Ovary (tissue), 9 donors: Measurements from ENCODE around the gene DMRTA2. TPM values are rescaled to one million over a fixed set of nuclear protein-coding genes. Genes with fewer than 3 reads are reported as not detected.

Experiments
- DNase-seq, 5 donors: peaks; one replicate each; pipeline ENCODE4 v3.0.0-alpha.2; 2019 to 2020
- H3K27ac ChIP-seq, 2 donors: fragments of 200-600 bp; one replicate each; pipeline versions ENCODE4 v1.5.1 to v1.8.0; 2019 to 2022
- H3K27me3 ChIP-seq: fragments of 200-600 bp; one replicate; pipeline ENCODE4 v1.8.0; 2022
- H3K36me3 ChIP-seq: fragments of 200-600 bp; sonication (generic); one replicate; pipeline ENCODE4 v1.5.1; 2019
- H3K4me1 ChIP-seq: one replicate; pipeline ENCODE4 v1.8.1; 2013; ENCODE audit warnings: mild to moderate bottlenecking, moderate library complexity; ENCODE audit not compliant: insufficient read depth
- H3K4me3 ChIP-seq: fragments of 200-600 bp; sonication (generic); one replicate; pipeline ENCODE4 v1.5.1; 2017
- H3K9me3 ChIP-seq, 2 donors: fragments of 200-600 bp in 1 of 2; sonication (generic) in 1 of 2; one replicate each; pipeline versions ENCODE4 v1.5.1 to v1.8.1; 2013 to 2019; ENCODE audit warnings: mild to moderate bottlenecking in 1 of 2, moderate library complexity in 1 of 2
- CTCF ChIP-seq, 3 donors: fragments of 450-650 bp in 2 of 3; fragments of 200-600 bp in 1 of 3; IDR thresholded peaks; one replicate each; pipeline versions ENCODE4 v1.5.1 to v1.8.0; 2016 to 2022; ENCODE audit warnings: antibody characterized with exemption in 3 of 3, mild to moderate bottlenecking in 1 of 3
- EP300 ChIP-seq: sonication (generic); formaldehyde crosslinking; IDR thresholded peaks from one replicate; pipeline ENCODE4 v1.6.1; 2017; ENCODE audit warnings: antibody characterized with exemption
- POLR2A ChIP-seq: fragments of 450-650 bp; IDR thresholded peaks from one replicate; pipeline ENCODE4 v1.6.1; 2017; ENCODE audit warnings: antibody characterized with exemption, mild to moderate bottlenecking, moderate library complexity
- WGBS, 3 donors: extraction: QIAGEN DNeasy Blood & Tissue Kit in 1 of 3; methylation state at CpG; one replicate each; pipeline versions ENCODE4 v1.1.5 to v1.1.7; 2013 to 2017; 5-methylcytosine and 5-hydroxymethylcytosine counted together
- intact Hi-C, 4 donors: fragments of 100-400 bp; cut with DNase I; formaldehyde crosslinking; loops; one replicate each; pipeline versions ENCODE4 v1.11.0 to v1.15.1; 2022 to 2023
- polyA plus RNA-seq, 2 donors: library from polyadenylated mRNA; stranded (reverse); fragments of 200-250 nt in 1 of 2; fragments of 350-450 nt in 1 of 2; fragmentation: Illumina TruSeq in 1 of 2; extraction: RNeasy Lipid Tissue Mini Kit (QIAGEN cat#74804) in 1 of 2; gene quantifications; one replicate each; pipeline ENCODE4 v1.2.3, GENCODE V29; 2013 to 2014
- total RNA-seq, 7 donors: library from RNA; depleted of rRNA in 2 of 7; stranded (reverse); fragments of >200 nt in 2 of 7; fragmentation: NEBNext Ultra II Directional in 3 of 7; extraction: Animal tissue kit (Norgen Biotek cat#: 25700) in 3 of 7; gene quantifications; one replicate each; pipeline versions ENCODE4 v1.1.0 to v1.2.4, GENCODE V29; 2016 to 2023
- donor health status: DM: no; HTN: no; CAD: no; lungs with moderate emphysema.
- donor health status: DM: no; HTN: no; CAD: no.
- donor health status: Bipolar disorder and iron deficiency.
- donor health status: DM: yes; HTN: yes; CAD: no.
- donor health status: DM: no; HTN: no; CAD: no.
- donor health status: DM: yes; HTN: yes; CAD: no.

The DMRTA2 gene
- total and polyA plus RNA-seq, 9 donors, result 0.11 TPM; not detected in 8

GRCh38 chr1:50419907-50420677 is 3.2 kb downstream of the DMRTA2 start:
- no peak overlapping the region for H3K27ac ChIP-seq
- no peaks in the 10 kb centered on the region for H3K36me3 ChIP-seq
- TF ChIP-seq POLR2A (no peak), EP300 (no peak), CTCF (IDR thresholded peaks at IDR 0.05) (no peak)
- H3K9me3 ChIP-seq, result no peaks in the 10 kb centered on the region
- WGBS, 3 donors, result 9 to 12% (median 10%) methylated on average over 21 of the region's 21 CpGs
- no peak for DNase-seq
- intact Hi-C loops, result no loop called here
- H3K4me1 ChIP-seq, result peaks cover 5% of the 10 kb centered on the region
- H3K27me3 ChIP-seq, result peaks cover 19% of the 10 kb centered on the region
- H3K4me3 ChIP-seq, result no peak overlapping the region

GRCh38 chr1:50419192-50419906 is 3.9 kb downstream of the DMRTA2 start:
- peaks cover 5% of the 10 kb centered on the region for H3K4me1 ChIP-seq
- no peak for TF ChIP-seq CTCF (IDR thresholded peaks at IDR 0.05)
- TF ChIP-seq POLR2A, result no peak
- no peak for TF ChIP-seq EP300
- intact Hi-C loops, result no loop called here
- WGBS, 3 donors, result 2 to 5% (median 4%) methylated on average over 45 to 60 of the region's 60 CpGs
- DNase-seq, result no peak
- H3K36me3 ChIP-seq, result no peaks in the 10 kb centered on the region
- peaks cover 18% of the 10 kb centered on the region for H3K27me3 ChIP-seq
- no peak overlapping the region for H3K27ac ChIP-seq
- H3K9me3 ChIP-seq, result no peaks in the 10 kb centered on the region
- no peak overlapping the region for H3K4me3 ChIP-seq

- WGBS, 3 donors, result 1 to 4% (median 2%) methylated on average over 30 to 64 of the region's 64 CpGs
- H3K36me3 ChIP-seq, result no peaks in the 10 kb centered on the region
- no peak for DNase-seq
- intact Hi-C loops, result no loop called here
- H3K27ac ChIP-seq, result no peak overlapping the region
- no peak for TF ChIP-seq POLR2A
- no peak for TF ChIP-seq EP300
- no peak for TF ChIP-seq CTCF (IDR thresholded peaks at IDR 0.05)
- peaks cover 18% of the 10 kb centered on the region for H3K27me3 ChIP-seq
- peaks cover 5% of the 10 kb centered on the region for H3K4me1 ChIP-seq
- no peaks in the 10 kb centered on the region for H3K9me3 ChIP-seq
- no peak overlapping the region for H3K4me3 ChIP-seq
Observed at GRCh38 chr1:50418600-50419109, 4.6 kb downstream of the DMRTA2 start.

GRCh38 chr1:50417946-50418599 is 5.2 kb downstream of the DMRTA2 start:
- H3K27me3 ChIP-seq, result peaks cover 14% of the 10 kb centered on the region

More at GRCh38 chr1:50417946-50418599, 5.2 kb downstream of the DMRTA2 start:
- Histone ChIP-seq H3K27ac (no peak overlapping the region), H3K4me1 (peaks cover 5% of the 10 kb centered on the region), H3K9me3 (no peaks in the 10 kb centered on the region), H3K36me3 (no peaks in the 10 kb centered on the region), H3K4me3 (no peak overlapping the region)
- intact Hi-C loops, result no loop called here
- 8 to 11% (median 9%) methylated on average over 20 of the region's 20 CpGs for WGBS, 3 donors
- no peak for TF ChIP-seq CTCF (IDR thresholded peaks at IDR 0.05)
- no peak for TF ChIP-seq EP300
- no peak for TF ChIP-seq POLR2A
- no peak for DNase-seq
